Keratinocyte (primary cell): ENCODE measurements around the gene HBB. TPM values are rescaled to one million over a fixed set of nuclear protein-coding genes. Genes with fewer than 3 reads are reported as not detected.

ENCODE experiments used
- DNase-seq: peaks from one replicate; pipeline ENCODE4 v3.0.0-alpha.2; 2011; ENCODE audit warnings: low read depth, missing footprints, low spot score
- FAIRE-seq: peaks from 2 replicates; lab custom pipeline; 2011; peaks lifted over from hg19 to GRCh38; lab: Jason Lieb, UNC
- H2AFZ ChIP-seq: 2 replicates; pipeline ENCODE4 v1.6.0; 2012; ENCODE audit warnings: low read length, control low read depth, inconsistent platforms; ENCODE audit not compliant: control insufficient read depth
- H3K27ac ChIP-seq: 2 replicates; pipeline ENCODE4 v1.5.1; 2011; ENCODE audit warnings: low read length; ENCODE audit not compliant: control insufficient read depth, insufficient read depth
- H3K27me3 ChIP-seq: 3 replicates; pipeline ENCODE4 v1.6.0; 2011; ENCODE audit warnings: low read length; ENCODE audit not compliant: control insufficient read depth, insufficient read depth; ENCODE audit errors: extremely low read depth
- H3K36me3 ChIP-seq, 2 experiments: 2 replicates in 1 of 2; 3 replicates in 1 of 2; pipeline ENCODE4 v1.5.1; 2011; ENCODE audit warnings: low read length in 2 of 2, mild to moderate bottlenecking in 1 of 2; ENCODE audit not compliant: control insufficient read depth in 2 of 2, insufficient read depth in 2 of 2; ENCODE audit errors: extremely low read depth in 1 of 2
- H3K4me1 ChIP-seq: 3 replicates; pipeline ENCODE4 v1.5.1; 2011; ENCODE audit warnings: low read length; ENCODE audit not compliant: control insufficient read depth, insufficient read depth; ENCODE audit errors: extremely low read depth
- H3K4me2 ChIP-seq: 3 replicates; pipeline ENCODE4 v1.6.0; 2011; ENCODE audit warnings: low read depth, low read length; ENCODE audit not compliant: control insufficient read depth, insufficient read depth; ENCODE audit errors: extremely low read depth
- H3K4me3 ChIP-seq, 3 experiments: fragments of 200-600 bp in 1 of 3; sonication (generic) in 1 of 3; 2 replicates in 2 of 3; 3 replicates in 1 of 3; pipeline ENCODE4 v1.5.1; 2011 to 2016; ENCODE audit warnings: low read length in 3 of 3, mild to moderate bottlenecking in 3 of 3, control low read depth in 2 of 3, inconsistent platforms in 1 of 3, low read depth in 1 of 3, mixed read lengths in 1 of 3, mixed run types in 1 of 3, moderate library complexity in 1 of 3; ENCODE audit not compliant: control insufficient read depth in 2 of 3, insufficient read depth in 2 of 3; ENCODE audit errors: extremely low read depth in 1 of 3
- H3K79me2 ChIP-seq: 2 replicates; pipeline ENCODE4 v1.6.0; 2012; ENCODE audit warnings: low read length; ENCODE audit not compliant: control insufficient read depth, insufficient read depth
- H3K9ac ChIP-seq: 3 replicates; pipeline ENCODE4 v1.6.0; 2011; ENCODE audit warnings: low read length; ENCODE audit not compliant: control insufficient read depth, insufficient read depth; ENCODE audit errors: extremely low read depth
- H3K9me1 ChIP-seq: 3 replicates; pipeline ENCODE4 v1.6.0; 2011; ENCODE audit warnings: low read length; ENCODE audit not compliant: control insufficient read depth, insufficient read depth; ENCODE audit errors: extremely low read depth
- H3K9me3 ChIP-seq: 2 replicates; pipeline ENCODE4 v1.5.1; 2012; ENCODE audit warnings: low read depth, low read length; ENCODE audit not compliant: control insufficient read depth
- H4K20me1 ChIP-seq: 3 replicates; pipeline ENCODE4 v1.6.0; 2011; ENCODE audit warnings: low read length; ENCODE audit not compliant: control insufficient read depth, insufficient read depth; ENCODE audit errors: extremely low read depth
- CTCF ChIP-seq, 3 experiments: IDR thresholded peaks in 1 of 3; conservative IDR thresholded peaks in 1 of 3; optimal IDR thresholded peaks in 1 of 3; 2 replicates in 2 of 3; 3 replicates in 1 of 3; pipeline versions ENCODE3 to v1.5.1; 2011; ENCODE audit warnings: low read length in 3 of 3, mild to moderate bottlenecking in 3 of 3, moderate library complexity in 2 of 3, control low read depth in 1 of 3, inconsistent platforms in 1 of 3; ENCODE audit not compliant: insufficient read depth in 2 of 3; ENCODE audit errors: extremely low read depth in 1 of 3
- EZH2 ChIP-seq: IDR thresholded peaks from one replicate; pipeline ENCODE4 v1.6.1; 2012; ENCODE audit warnings: inconsistent platforms, mild to moderate bottlenecking, low read length, moderate library complexity
- dilution Hi-C: fragments of 300-500 bp; cut with MboI; formaldehyde crosslinking; loops from one replicate; pipeline ENCODE4 v1.7.0; 2020; ENCODE audit warnings: low sequenced_read_pairs; ENCODE audit not compliant: extremely low pct_ligation_motif_present
- polyA plus RNA-seq, 5 experiments: library from polyadenylated mRNA; depleted of rRNA in 3 of 5; stranded (reverse) in 3 of 5; stranded (forward) in 1 of 5; unstranded in 1 of 5; fragments of >200 nt; gene quantifications; 1 replicate in 1 of 5; 2 replicates in 3 of 5; 3 replicates in 1 of 5; pipeline versions ENCODE4 v1.2.1 to v1.2.3, GENCODE V29; 2011 to 2012; ENCODE audit warnings: missing spikeins in 2 of 5, low read depth in 1 of 5, low replicate concordance in 1 of 5

HBB gene
- polyA plus RNA-seq, 1 donor (not counting 4 experiments of a cell fraction or from before 2014, with no cell fraction given), result not detected

DNA sequence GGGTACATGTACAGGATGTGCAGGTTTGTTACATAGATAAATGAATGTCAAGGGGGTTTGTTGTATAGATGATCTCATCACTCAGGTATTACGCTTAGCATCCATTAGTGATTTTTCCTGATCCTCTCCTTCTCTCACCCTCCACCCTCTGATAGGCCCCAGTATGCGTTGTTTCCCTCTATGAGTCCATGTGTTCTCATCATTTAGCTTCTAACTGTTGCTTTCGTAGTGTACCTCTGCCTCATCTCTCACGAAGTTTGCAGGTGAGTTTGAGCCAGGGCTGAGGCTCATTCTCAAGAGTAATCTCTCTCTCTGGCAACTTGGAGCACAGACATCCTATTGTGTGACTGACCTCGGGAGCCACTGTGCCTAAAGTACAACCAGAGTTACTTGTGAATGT is 47.5 kb upstream of the HBB start:
- Histone ChIP-seq H2AFZ (peak overlapping the region; percentile 74), H3K36me3 (no peaks in the 10 kb centered on the region), H3K9ac (no peak overlapping the region), H3K9me1 (no peaks in the 10 kb centered on the region), H3K27ac (no peak overlapping the region), H3K4me1 (peaks cover 7% of the 10 kb centered on the region), H3K4me3 (no peak overlapping the region), H3K27me3 (no peaks in the 10 kb centered on the region), H4K20me1 (no peaks in the 10 kb centered on the region), H3K4me2 (peak overlapping the region; percentile 11), H3K9me3 (no peaks in the 10 kb centered on the region), H3K79me2 (no peaks in the 10 kb centered on the region)
- DNase-seq (no peak), FAIRE-seq (no peak)
- TF ChIP-seq EZH2 (no peak), CTCF (optimal IDR thresholded peaks at IDR 0.05 in 1 of 3, IDR thresholded peaks at IDR 0.05 in 1 of 3, conservative IDR thresholded peaks at IDR 0.05 in 1 of 3; ENCODE audit: extremely low read depth in 1 of 3, insufficient read depth in 2 of 3, low read length in 3 of 3) (no peak)
- dilution Hi-C loops, result no loop called here

GRCh38 chr11:5272395-5273017 is 45.6 kb upstream of the HBB start:
- no peaks in the 10 kb centered on the region for H3K27me3 ChIP-seq
- FAIRE-seq (no peak), DNase-seq (no peak)
- H3K4me3 ChIP-seq, result no peak overlapping the region
- H2AFZ ChIP-seq, result no peak overlapping the region
- no peak for TF ChIP-seq CTCF (optimal IDR thresholded peaks at IDR 0.05 in 1 of 3, IDR thresholded peaks at IDR 0.05 in 1 of 3, conservative IDR thresholded peaks at IDR 0.05 in 1 of 3; ENCODE audit: extremely low read depth in 1 of 3, insufficient read depth in 2 of 3, low read length in 3 of 3)
- TF ChIP-seq EZH2, result no peak
- H3K9me1 ChIP-seq, result no peaks in the 10 kb centered on the region
- H3K79me2 ChIP-seq, result no peaks in the 10 kb centered on the region
- H3K27ac ChIP-seq, result no peak overlapping the region
- H3K4me1 ChIP-seq, result peaks cover 7% of the 10 kb centered on the region
- H3K36me3 ChIP-seq, result no peaks in the 10 kb centered on the region
- H3K4me2 ChIP-seq, result no peak overlapping the region
- no peak overlapping the region for H3K9ac ChIP-seq
- H3K9me3 ChIP-seq, result no peaks in the 10 kb centered on the region
- dilution Hi-C loops, result no loop called here
- no peaks in the 10 kb centered on the region for H4K20me1 ChIP-seq
